HUES64 (cell line): ENCODE measurements around the gene SEMA4D.
A peak's percentile ranks its signal among the peaks of the same experiment; 100 is the strongest.

Experiments used
- H3K27ac ChIP-seq: 2 replicates; pipeline ENCODE4 v1.7.0; 2013; ENCODE audit warnings: low read depth, low read length, inconsistent platforms
- H3K27me3 ChIP-seq: 2 replicates; pipeline ENCODE4 v1.6.1; 2013; ENCODE audit warnings: mild to moderate bottlenecking, low read length; ENCODE audit not compliant: insufficient read depth
- H3K36me3 ChIP-seq: 2 replicates; pipeline ENCODE4 v1.6.1; 2013; ENCODE audit warnings: mild to moderate bottlenecking, low read length; ENCODE audit not compliant: insufficient read depth
- H3K4me1 ChIP-seq: 2 replicates; pipeline ENCODE4 v1.6.1; 2013; ENCODE audit warnings: mild to moderate bottlenecking, low read length, moderate library complexity; ENCODE audit not compliant: insufficient read depth
- H3K4me3 ChIP-seq: 2 replicates; pipeline ENCODE4 v1.5.1; 2013; ENCODE audit warnings: mild to moderate bottlenecking, low read length, moderate library complexity
- H3K9ac ChIP-seq: 2 replicates; pipeline ENCODE4 v1.6.1; 2013; ENCODE audit warnings: mild to moderate bottlenecking, low read depth, low read length
- H3K9me3 ChIP-seq: 2 replicates; pipeline ENCODE4 v1.6.1; 2013; ENCODE audit warnings: low read depth, low read length; ENCODE audit not compliant: insufficient read depth
- WGBS: fragments of 150-250, 120-280 bp; methylation state at CpG from one replicate; pipeline ENCODE4 v1.1.7; 2013; ENCODE audit warnings: missing lambda C conversion rate; 5-methylcytosine and 5-hydroxymethylcytosine counted together

SEMA4D gene

DNA sequence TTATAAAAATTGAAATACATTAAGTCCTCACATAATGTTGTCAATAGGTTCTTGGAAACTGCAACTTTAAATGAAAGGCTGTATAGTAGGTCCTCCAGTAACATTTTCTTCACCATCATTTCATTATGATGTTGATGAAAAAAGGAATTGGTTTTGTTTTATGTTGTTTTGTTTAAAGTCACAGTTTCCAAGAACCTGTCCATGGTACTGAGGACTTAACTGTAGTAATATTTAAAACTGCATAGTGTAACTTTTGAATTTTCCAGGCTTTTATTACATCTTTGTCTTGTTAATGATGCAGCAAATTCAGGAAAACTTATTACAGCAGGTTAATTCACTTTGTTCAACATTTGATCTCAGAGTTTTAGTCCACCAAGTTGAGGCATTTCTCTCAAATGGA is 168.0 kb downstream of the SEMA4D start:
- H3K36me3 ChIP-seq = peaks cover 94% of the 10 kb centered on the region
- no peaks in the 10 kb centered on the region for H3K27me3 ChIP-seq

DNA sequence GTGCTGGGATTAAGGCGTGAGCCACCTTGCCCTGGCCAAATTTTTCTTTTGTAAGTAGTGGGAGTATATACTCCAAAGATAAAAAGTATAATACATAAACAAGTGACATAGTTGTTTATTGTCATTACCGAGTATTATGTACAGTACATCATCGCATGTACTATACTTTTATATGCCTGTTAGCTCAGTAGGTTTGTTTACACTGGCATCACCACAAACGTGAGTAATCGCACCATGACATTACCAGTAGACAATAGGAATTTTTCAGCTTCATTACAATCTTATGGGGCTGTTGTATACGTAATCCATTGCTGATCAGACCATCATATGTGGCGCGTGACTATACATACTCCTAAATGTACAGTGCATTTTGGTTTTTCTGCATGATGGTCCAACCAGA is 169.8 kb downstream of the SEMA4D start:
- WGBS = 97% methylated on average over 8 of the region's 8 CpGs
- no peaks in the 10 kb centered on the region for H3K27me3 ChIP-seq
- H3K36me3 ChIP-seq = peaks cover 78% of the 10 kb centered on the region
- no peak overlapping the region for H3K9ac ChIP-seq
- no peak overlapping the region for H3K27ac ChIP-seq
- no peaks in the 10 kb centered on the region for H3K4me1 ChIP-seq
- no peak overlapping the region for H3K4me3 ChIP-seq
- no peaks in the 10 kb centered on the region for H3K9me3 ChIP-seq

More for the DNA sequence above, 168.0 kb downstream of the SEMA4D start:
- H3K27ac ChIP-seq = no peak overlapping the region
- no peaks in the 10 kb centered on the region for H3K4me1 ChIP-seq
- no peak overlapping the region for H3K9ac ChIP-seq
- no peak overlapping the region for H3K4me3 ChIP-seq
- H3K9me3 ChIP-seq = no peaks in the 10 kb centered on the region

DNA sequence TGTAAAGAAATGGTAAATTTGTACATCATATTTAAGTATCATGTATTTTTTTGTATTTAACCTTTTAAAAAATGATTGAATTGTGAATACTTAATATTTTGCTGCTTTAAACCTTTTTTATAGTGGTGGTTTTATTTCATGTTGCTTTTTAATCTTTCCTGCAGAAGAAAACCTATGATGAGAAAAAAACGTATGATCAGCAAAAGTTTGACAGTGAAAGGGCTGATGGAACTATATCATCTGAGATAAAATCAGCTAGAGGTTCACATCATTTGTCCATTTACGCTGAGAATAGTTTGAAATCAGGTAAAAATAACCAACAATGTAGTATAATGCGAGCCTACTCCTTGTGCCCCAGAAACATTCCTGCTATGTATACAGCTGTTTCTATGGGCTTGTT is 172.2 kb downstream of the SEMA4D start:
- WGBS = 90% methylated on average over 3 of the region's 3 CpGs
- H3K36me3 ChIP-seq = peaks cover 62% of the 10 kb centered on the region

DNA sequence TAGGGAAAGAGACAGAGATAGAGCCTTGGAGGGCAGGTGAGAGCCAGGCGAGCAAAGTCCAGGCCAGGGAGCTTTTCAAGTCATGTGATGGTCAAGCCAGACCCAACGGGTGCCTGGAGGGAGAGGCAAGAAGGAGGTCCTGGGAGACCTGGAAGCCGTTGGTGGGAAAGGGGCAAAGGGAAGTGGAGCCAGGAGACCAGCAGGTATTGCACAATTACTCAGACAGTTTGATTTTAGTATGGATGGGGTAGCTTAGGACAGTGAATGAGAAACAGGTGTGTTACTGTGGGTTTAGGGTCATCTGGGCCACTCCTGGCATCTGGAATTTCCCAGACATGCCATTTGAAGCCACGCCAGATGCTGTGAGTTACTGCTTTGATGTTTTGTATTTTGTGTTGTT is 174.5 kb downstream of the SEMA4D start:
- Histone ChIP-seq H3K27me3 (no peaks in the 10 kb centered on the region), H3K4me3 (no peak overlapping the region), H3K4me1 (peaks cover 5% of the 10 kb centered on the region; the same call in 1 of the 2 replicates), H3K36me3 (peaks cover 51% of the 10 kb centered on the region), H3K9me3 (no peaks in the 10 kb centered on the region), H3K27ac (no peak overlapping the region), H3K9ac (no peak overlapping the region)
- WGBS = 91% methylated on average over 4 of the region's 4 CpGs

More for the DNA sequence above, 172.2 kb downstream of the SEMA4D start:
- H3K27me3 ChIP-seq = no peaks in the 10 kb centered on the region
- no peak overlapping the region for H3K27ac ChIP-seq
- H3K9me3 ChIP-seq = no peaks in the 10 kb centered on the region
- no peak overlapping the region for H3K9ac ChIP-seq
- H3K4me1 ChIP-seq = no peaks in the 10 kb centered on the region
- no peak overlapping the region for H3K4me3 ChIP-seq

DNA sequence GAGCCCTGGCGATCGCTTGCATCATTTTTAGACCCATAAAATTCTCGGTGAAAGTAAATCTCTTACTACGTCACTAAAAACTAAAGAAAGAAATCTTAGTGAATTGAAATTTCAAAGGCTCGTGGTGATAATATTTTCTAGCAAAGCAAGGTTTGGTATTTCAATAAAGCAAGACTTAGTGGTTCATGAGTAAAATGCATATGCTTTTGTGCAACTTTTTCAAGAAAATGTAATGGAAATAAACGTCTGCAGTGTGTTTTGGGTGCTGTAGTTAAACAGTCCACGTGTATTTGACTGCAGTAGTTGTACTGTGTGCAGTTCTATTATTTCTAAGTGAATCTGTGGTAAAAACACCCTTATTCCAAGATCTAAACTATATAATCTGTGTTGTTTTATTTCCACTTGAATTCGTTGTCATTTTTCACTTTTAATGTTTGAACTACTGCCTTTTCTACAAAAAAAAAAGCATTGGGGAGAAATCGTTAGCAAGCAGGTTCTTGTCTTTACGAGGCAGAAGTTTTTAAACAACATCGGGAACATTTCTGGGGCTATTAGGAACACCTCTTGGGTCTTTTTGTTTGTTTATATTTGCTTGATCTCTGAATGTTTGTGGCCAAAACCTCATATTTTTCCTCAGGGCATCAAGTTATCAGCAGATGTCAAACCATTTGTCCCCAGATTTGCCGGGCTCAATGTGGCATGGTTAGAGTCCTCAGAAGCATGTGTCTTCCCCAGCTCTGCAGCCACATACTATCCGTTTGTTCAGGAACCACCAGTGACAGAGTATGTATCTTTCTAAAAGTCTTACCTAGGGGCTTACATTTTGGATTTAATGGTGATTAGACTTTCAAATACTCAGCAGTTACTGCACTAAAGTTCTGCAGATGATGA is 178.7 kb downstream of the SEMA4D start:
- Histone ChIP-seq H3K36me3 (peaks cover 56% of the 10 kb centered on the region), H3K27me3 (no peaks in the 10 kb centered on the region)

DNA sequence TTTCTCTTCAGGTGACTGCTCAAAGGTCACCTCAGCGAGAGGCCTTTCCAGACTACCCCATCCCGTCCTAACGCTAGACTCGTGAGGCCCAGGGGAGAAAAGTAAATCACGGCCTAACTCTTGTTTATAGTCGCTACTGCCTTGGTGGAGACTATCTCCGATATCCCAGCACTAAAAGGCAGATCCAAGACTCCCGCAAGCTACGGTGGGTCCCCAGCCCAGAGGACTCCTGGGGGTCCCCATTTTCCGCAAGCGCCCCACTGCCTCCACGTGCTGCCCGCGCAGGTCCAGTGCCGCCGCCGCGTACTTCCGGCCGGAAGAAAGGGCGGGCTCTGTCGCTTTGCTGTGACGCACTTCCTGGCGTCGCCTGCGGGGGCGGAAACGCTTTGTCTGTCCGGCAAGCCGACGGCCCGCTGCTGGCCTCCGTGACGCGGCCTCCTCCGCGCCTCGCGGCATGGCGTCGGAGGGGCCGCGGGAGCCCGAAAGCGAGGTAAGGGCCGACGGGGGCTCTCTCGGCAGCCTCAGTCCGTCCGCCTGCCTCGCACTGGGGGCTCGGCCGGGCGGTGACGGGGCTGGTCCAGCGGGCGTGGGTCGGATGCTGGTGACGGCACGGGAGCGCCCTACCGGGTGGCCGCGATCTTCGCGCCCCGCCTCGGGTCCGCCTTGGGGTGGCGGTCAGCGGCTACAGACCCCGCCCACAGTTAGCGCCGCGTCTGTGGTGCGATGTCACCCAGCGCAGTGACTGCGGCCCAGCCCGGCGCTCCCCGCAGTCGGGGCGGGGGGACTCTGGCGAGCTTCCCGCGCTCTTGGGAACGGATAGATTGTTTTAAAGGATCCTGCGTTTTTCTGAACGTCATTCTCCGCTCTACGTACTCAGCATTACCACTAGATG is 179.5 kb downstream of the SEMA4D start, which contains the start of gene SECISBP2:
Gene SECISBP2 (plus strand): TSS at position 378 of the 892 bp plus-strand sequence. CDS start 77 bp downstream, at position 455.
- 1% methylated on average over 91 of the region's 91 CpGs for WGBS
- Histone ChIP-seq H3K4me1 (peaks cover 20% of the 10 kb centered on the region), H3K9ac (peak within 1 kb of the TSS; percentile 99)

More for the DNA sequence above, 178.7 kb downstream of the SEMA4D start:
- WGBS = 28% methylated on average over 12 of the region's 13 CpGs
- Histone ChIP-seq H3K4me3 (peak overlapping the region; percentile 78), H3K4me1 (peaks cover 11% of the 10 kb centered on the region), H3K9ac (peak overlapping the region; percentile 99), H3K27ac (peak overlapping the region; percentile 100), H3K9me3 (no peaks in the 10 kb centered on the region)

DNA sequence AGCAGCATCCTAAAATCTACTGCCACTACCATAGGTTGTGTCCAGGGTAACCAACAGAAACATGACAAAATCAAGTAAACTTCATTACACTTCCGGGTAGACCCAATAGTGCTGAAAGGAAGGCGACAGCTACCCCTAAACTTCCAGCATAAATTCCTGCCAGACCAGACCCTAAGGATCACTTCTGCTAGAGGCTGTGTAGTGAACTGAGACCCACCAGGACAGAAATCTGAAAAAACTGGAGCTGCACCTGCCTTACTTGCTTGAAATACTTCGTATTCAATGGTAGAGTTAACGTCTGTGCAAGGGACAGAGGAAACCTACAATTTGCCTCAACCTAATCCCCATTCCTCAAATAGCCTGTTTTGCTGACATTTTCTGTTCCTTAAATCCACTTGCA is 180.6 kb downstream of the SEMA4D start:
- Histone ChIP-seq H3K27ac (peak overlapping the region; percentile 100), H3K36me3 (peaks cover 73% of the 10 kb centered on the region), H3K9me3 (no peaks in the 10 kb centered on the region), H3K27me3 (no peaks in the 10 kb centered on the region), H3K9ac (peak overlapping the region; percentile 99; the same call in 1 of the 2 replicates), H3K4me3 (peak overlapping the region; percentile 78; the same call in 1 of the 2 replicates), H3K4me1 (peaks cover 23% of the 10 kb centered on the region)
- 89% methylated on average over 4 of the region's 4 CpGs for WGBS

More for the DNA sequence above, 179.5 kb downstream of the SEMA4D start, which contains the start of gene SECISBP2:
- H3K9me3 ChIP-seq = no peaks in the 10 kb centered on the region
- no peaks in the 10 kb centered on the region for H3K27me3 ChIP-seq
- peak within 1 kb of the TSS; percentile 78 for H3K4me3 ChIP-seq
- peak within 1 kb of the TSS; percentile 100 for H3K27ac ChIP-seq
- H3K36me3 ChIP-seq = peaks cover 63% of the 10 kb centered on the region

DNA sequence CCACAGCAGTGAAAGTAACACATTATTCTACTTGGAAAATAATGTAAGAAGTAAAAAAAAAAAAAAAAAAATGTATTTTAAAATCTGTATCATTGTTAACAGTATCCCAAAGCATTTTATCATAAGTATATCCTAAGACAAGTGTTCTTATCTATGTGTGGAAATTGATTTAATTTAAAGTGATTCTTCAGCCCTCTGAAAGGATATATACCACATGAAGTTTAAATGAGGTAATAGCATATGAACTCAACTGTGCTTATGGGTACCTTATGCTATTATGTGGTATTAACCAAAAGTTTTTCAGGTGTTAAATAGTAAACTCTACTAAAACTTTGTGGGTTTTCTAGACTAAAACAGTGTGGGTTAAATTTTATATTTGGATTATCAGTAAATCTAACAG is 182.4 kb downstream of the SEMA4D start:
- H3K36me3 ChIP-seq = peaks cover 63% of the 10 kb centered on the region
- H3K9ac ChIP-seq = no peak overlapping the region
- H3K4me3 ChIP-seq = peak overlapping the region; percentile 99; the same call in 1 of the 2 replicates
- peaks cover 23% of the 10 kb centered on the region for H3K4me1 ChIP-seq
- no peaks in the 10 kb centered on the region for H3K27me3 ChIP-seq
- H3K27ac ChIP-seq = peak overlapping the region; percentile 6; the same call in 1 of the 2 replicates
- H3K9me3 ChIP-seq = no peaks in the 10 kb centered on the region

DNA sequence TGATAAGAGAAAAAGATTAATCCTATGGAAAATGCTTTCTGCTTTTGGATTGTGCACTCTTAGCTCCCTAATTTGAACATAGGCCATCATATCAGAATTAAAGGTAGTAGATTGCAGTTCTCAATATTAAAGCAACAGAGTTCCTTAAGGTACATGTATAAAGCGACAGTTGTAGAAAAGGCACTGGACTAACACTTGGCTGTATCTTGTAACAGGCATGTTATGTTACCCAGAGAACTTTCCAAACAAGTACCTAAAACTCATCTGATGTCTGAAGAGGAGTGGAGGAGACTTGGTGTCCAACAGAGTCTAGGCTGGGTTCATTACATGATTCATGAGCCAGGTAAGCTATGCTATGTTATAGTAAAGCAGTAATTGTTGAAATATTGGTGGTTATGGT is 183.0 kb downstream of the SEMA4D start:
- H3K4me3 ChIP-seq = peak overlapping the region; percentile 99
- no peaks in the 10 kb centered on the region for H3K27me3 ChIP-seq
- H3K36me3 ChIP-seq = peaks cover 58% of the 10 kb centered on the region
- H3K4me1 ChIP-seq = peaks cover 23% of the 10 kb centered on the region
- H3K9ac ChIP-seq = peak overlapping the region; percentile 23; the same call in 1 of the 2 replicates
- peak overlapping the region; percentile 7; the same call in 1 of the 2 replicates for H3K27ac ChIP-seq
- no peaks in the 10 kb centered on the region for H3K9me3 ChIP-seq
- WGBS = 92% methylated on average over 1 of the region's 1 CpG

DNA sequence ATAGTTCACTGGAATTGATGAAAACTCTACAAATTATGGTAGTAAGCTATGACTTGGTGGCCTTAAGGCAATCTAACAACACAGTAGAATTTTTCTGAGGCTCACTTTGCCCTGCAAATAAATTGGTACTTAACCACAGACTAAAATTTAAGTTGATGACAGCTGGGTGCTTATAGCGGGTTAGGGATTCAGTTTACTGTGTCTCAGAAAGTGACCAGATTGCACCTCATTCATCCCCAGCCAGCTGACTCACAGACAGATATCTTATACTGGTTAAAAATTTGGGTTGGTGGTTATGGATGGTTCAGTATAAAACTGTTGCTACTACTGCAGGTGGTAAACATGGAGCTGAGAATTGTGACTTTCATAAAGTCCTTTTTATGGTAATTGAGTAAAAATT is 184.1 kb downstream of the SEMA4D start:
- peaks cover 54% of the 10 kb centered on the region for H3K36me3 ChIP-seq
- peak overlapping the region; percentile 47; the same call in 1 of the 2 replicates for H3K27ac ChIP-seq
- H3K4me1 ChIP-seq = peaks cover 22% of the 10 kb centered on the region
- peak overlapping the region; percentile 96; the same call in 1 of the 2 replicates for H3K9ac ChIP-seq
- WGBS = 83% methylated on average over 1 of the region's 1 CpG
- H3K4me3 ChIP-seq = peak overlapping the region; percentile 99
- no peaks in the 10 kb centered on the region for H3K27me3 ChIP-seq
- H3K9me3 ChIP-seq = no peaks in the 10 kb centered on the region
